A673 (cell line): ENCODE results near the gene SYAP1. TPM values are rescaled to one million over a fixed set of nuclear protein-coding genes. Genes with fewer than 3 reads are reported as not detected.

Experiments
- BruUV-seq: library from RNA; stranded (reverse); fragments of 400-500 nt; replicated peaks from 2 replicates; lab custom pipeline; 2021; lab: Mats Ljungman, UMichigan
- CTCF ChIA-PET: fragments of 300-600 bp; sonication (Branson Sonifier 250); formaldehyde crosslinking; loops from one replicate; lab custom pipeline; 2022; ENCODE audit warnings: antibody characterized with exemption; lab: Charles Lee
- POLR2A ChIA-PET: fragments of 300-600 bp; sonication (Branson Sonifier 250); formaldehyde crosslinking; loops from one replicate; lab custom pipeline; 2022; ENCODE audit warnings: antibody characterized with exemption; ENCODE audit not compliant: low non-redundant PET; lab: Charles Lee
- DNase-seq: peaks from one replicate; pipeline ENCODE4 v3.0.0-alpha.2; 2015; ENCODE audit warnings: low spot score
- H3K27ac ChIP-seq: fragments of 200-600 bp; sonication (generic); 2 replicates; pipeline ENCODE4 v1.5.1; 2016; ENCODE audit warnings: mixed run types, low read depth, mild to moderate bottlenecking, mixed read lengths, antibody characterized with exemption, low read length; ENCODE audit not compliant: poor library complexity, severe bottlenecking
- H3K27me3 ChIP-seq: fragments of 200-600 bp; sonication (generic); replicated peaks from 2 replicates; pipeline ENCODE4 v1.6.1; 2017; ENCODE audit warnings: mixed run types, low read depth, mild to moderate bottlenecking, mixed read lengths, antibody characterized with exemption, low read length; ENCODE audit not compliant: insufficient read depth, poor library complexity
- H3K36me3 ChIP-seq: fragments of 200-600 bp; sonication (generic); 2 replicates; pipeline ENCODE4 v1.6.1; 2016; ENCODE audit warnings: mixed run types, mild to moderate bottlenecking, mixed read lengths, antibody characterized with exemption, low read length; ENCODE audit not compliant: insufficient read depth, poor library complexity, severe bottlenecking
- H3K4me1 ChIP-seq: fragments of 200-600 bp; sonication (generic); 2 replicates; pipeline ENCODE4 v1.6.1; 2017; ENCODE audit warnings: mixed run types, mild to moderate bottlenecking, mixed read lengths, antibody characterized with exemption, low read length; ENCODE audit not compliant: insufficient read depth, poor library complexity, severe bottlenecking
- H3K4me3 ChIP-seq: fragments of 200-600 bp; sonication (generic); 2 replicates; pipeline ENCODE4 v1.5.1; 2016; ENCODE audit warnings: low read depth, mixed run types, mild to moderate bottlenecking, mixed read lengths, low read length; ENCODE audit not compliant: poor library complexity, severe bottlenecking
- H3K9me3 ChIP-seq: fragments of 200-600 bp; sonication (generic); 2 replicates; pipeline ENCODE4 v1.6.1; 2016; ENCODE audit warnings: mixed run types, low read depth, mild to moderate bottlenecking, mixed read lengths, antibody characterized with exemption, low read length; ENCODE audit not compliant: poor library complexity, severe bottlenecking
- EZH2 ChIP-seq: fragments of 200-600 bp; sonication (generic); IDR thresholded peaks from 2 replicates; pipeline ENCODE4 v1.6.1; 2017; ENCODE audit warnings: borderline replicate concordance, low read depth, mild to moderate bottlenecking, mixed read lengths, antibody characterized with exemption, low read length; ENCODE audit not compliant: poor library complexity, severe bottlenecking
- intact Hi-C: fragments of 100-400 bp; cut with micrococcal nuclease; formaldehyde crosslinking; loops from one replicate; pipeline ENCODE4 v1.10.0; 2022; ENCODE audit not compliant: unreplicated experiment
- total RNA-seq: library from RNA; stranded (reverse); gene quantifications from 2 replicates; pipeline ENCODE4 v1.2.3, GENCODE V29; 2021
- TF ChIP-seq, protein P1 (sequence below): fragments of 300-800, 200-600 bp; sonication (generic); conservative IDR thresholded peaks from 2 replicates; pipeline ENCODE4 v1.5.1; 2017; ENCODE audit warnings: low read depth, mild to moderate bottlenecking, antibody characterized with exemption, low read length, moderate library complexity, mixed read lengths

Gene SYAP1
- total RNA-seq, 1 experiment from 2014 or later = 41.8 TPM

GRCh38 chrX:16772460-16772859 lies 53.0 kb downstream of the SYAP1 start:
- ChIA-PET CTCF (interaction anchor here (0.5 kb wide), 1 partner anchor 31 kb away, joined by 3 read pairs; no protein-coding TSS in a partner anchor), POLR2A (no interaction called here)
- H3K27ac ChIP-seq = peak overlapping the region; percentile 90
- no TSS peak for BruUV-seq
- no peaks in the 10 kb centered on the region for H3K36me3 ChIP-seq
- TF ChIP-seq EZH2 = no peak
- TF ChIP-seq, protein P1, sequence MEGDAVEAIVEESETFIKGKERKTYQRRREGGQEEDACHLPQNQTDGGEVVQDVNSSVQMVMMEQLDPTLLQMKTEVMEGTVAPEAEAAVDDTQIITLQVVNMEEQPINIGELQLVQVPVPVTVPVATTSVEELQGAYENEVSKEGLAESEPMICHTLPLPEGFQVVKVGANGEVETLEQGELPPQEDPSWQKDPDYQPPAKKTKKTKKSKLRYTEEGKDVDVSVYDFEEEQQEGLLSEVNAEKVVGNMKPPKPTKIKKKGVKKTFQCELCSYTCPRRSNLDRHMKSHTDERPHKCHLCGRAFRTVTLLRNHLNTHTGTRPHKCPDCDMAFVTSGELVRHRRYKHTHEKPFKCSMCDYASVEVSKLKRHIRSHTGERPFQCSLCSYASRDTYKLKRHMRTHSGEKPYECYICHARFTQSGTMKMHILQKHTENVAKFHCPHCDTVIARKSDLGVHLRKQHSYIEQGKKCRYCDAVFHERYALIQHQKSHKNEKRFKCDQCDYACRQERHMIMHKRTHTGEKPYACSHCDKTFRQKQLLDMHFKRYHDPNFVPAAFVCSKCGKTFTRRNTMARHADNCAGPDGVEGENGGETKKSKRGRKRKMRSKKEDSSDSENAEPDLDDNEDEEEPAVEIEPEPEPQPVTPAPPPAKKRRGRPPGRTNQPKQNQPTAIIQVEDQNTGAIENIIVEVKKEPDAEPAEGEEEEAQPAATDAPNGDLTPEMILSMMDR = no peak
- no peaks in the 10 kb centered on the region for H3K4me1 ChIP-seq
- DNase-seq = peak; percentile 36
- no peak overlapping the region for H3K4me3 ChIP-seq
- H3K9me3 ChIP-seq = no peaks in the 10 kb centered on the region
- H3K27me3 ChIP-seq = no peaks in the 10 kb centered on the region
- intact Hi-C loops = no loop called here

DNA sequence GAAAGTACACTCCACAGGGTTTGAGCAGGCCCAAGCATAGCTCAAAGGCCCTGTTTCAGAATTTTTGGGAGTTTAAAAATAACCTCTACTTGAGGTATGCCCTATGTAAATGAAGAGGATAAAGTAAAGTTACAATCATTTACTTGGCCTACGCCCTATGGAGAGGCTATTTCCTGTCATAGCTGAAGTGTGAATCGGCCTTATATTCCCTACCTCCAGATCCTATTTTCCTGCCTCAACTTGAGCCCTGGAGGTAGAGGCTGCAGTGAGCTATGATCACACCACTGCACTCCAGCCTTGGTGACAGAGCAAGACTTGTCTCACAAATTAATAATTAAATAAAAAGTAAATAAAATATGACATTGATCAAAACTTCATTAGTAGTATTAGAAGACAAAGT lies 55.3 kb downstream of the SYAP1 start:
- POLR2A ChIA-PET = no interaction called here

GRCh38 chrX:16778545-16778944 lies 59.1 kb downstream of the SYAP1 start:
- no TSS peak for BruUV-seq
- intact Hi-C loops = no loop called here
- CTCF ChIA-PET = no interaction called here
- no peaks in the 10 kb centered on the region for H3K9me3 ChIP-seq
- no peak overlapping the region for H3K27ac ChIP-seq
- POLR2A ChIA-PET = no interaction called here
- H3K4me3 ChIP-seq = no peak overlapping the region
- TF ChIP-seq EZH2 = no peak
- TF ChIP-seq, protein P1 = no peak
- H3K4me1 ChIP-seq = no peaks in the 10 kb centered on the region
- no peak for DNase-seq
- H3K27me3 ChIP-seq = no peaks in the 10 kb centered on the region
- H3K36me3 ChIP-seq = no peaks in the 10 kb centered on the region

More for the DNA sequence above, 55.3 kb downstream of the SYAP1 start:
- no peaks in the 10 kb centered on the region for H3K9me3 ChIP-seq
- H3K4me1 ChIP-seq = no peaks in the 10 kb centered on the region
- CTCF ChIA-PET = no interaction called here
- no peaks in the 10 kb centered on the region for H3K27me3 ChIP-seq
- no peaks in the 10 kb centered on the region for H3K36me3 ChIP-seq
- no peak for DNase-seq
- H3K4me3 ChIP-seq = no peak overlapping the region
- TF ChIP-seq, protein P1 = no peak
- TF ChIP-seq EZH2 = no peak
- no TSS peak for BruUV-seq
- no peak overlapping the region for H3K27ac ChIP-seq
- intact Hi-C loops = no loop called here
